ENCODE results near the gene UCP3.

- TF ChIP-seq CTCF (IDR thresholded peaks at IDR 0.05) (no peak), POLR2A (IDR thresholded peaks at IDR 0.05) (no peak)
These were observed 16.7 kb upstream of the UCP3 start for GRCh38 chr11:74025467-74026166.

All from right lobe of liver (tissue), 4 donors.